Endothelial cell of umbilical vein (primary cell): Measurements from ENCODE around the gene GLB1L2. TPM values are rescaled to one million over a fixed set of nuclear protein-coding genes. Genes with fewer than 3 reads are reported as not detected.

Experiments used
- BruUV-seq: library from RNA; stranded (reverse); fragments of 400-500 nt; replicated peaks from 2 replicates; lab custom pipeline; 2021; lab: Mats Ljungman, UMichigan
- CTCF ChIA-PET: fragments of 300-600, 350-600 bp; sonication (Branson Sonifier 250); formaldehyde crosslinking; loops from one replicate; lab custom pipeline; 2021; ENCODE audit warnings: antibody characterized with exemption, inconsistent platforms; lab: Charles Lee
- POLR2A ChIA-PET: fragments of 300-600, 350-600 bp; sonication (Branson Sonifier 250); formaldehyde crosslinking; loops from one replicate; lab custom pipeline; 2021; ENCODE audit warnings: antibody characterized with exemption, inconsistent platforms; lab: Charles Lee
- DNase-seq: peaks from one replicate; pipeline ENCODE4 v3.0.0-alpha.2; 2011; ENCODE audit warnings: low read depth, low spot score
- FAIRE-seq: peaks from 2 replicates; lab custom pipeline; 2011; peaks lifted over from hg19 to GRCh38; lab: Jason Lieb, UNC
- H2AFZ ChIP-seq: 2 replicates; pipeline ENCODE4 v1.6.0; 2012; ENCODE audit warnings: low read depth, low read length, control low read depth, inconsistent platforms
- H3K27ac ChIP-seq: 2 replicates; pipeline ENCODE4 v1.5.1; 2011; ENCODE audit warnings: low read depth, mild to moderate bottlenecking, control low read depth, low read length, moderate library complexity; ENCODE audit not compliant: insufficient read depth
- H3K27me3 ChIP-seq, 2 experiments: 2 replicates each; pipeline versions ENCODE4 v1.6.0 to v1.6.1; 2011; ENCODE audit warnings: low read length in 2 of 2, mixed read lengths in 1 of 2; ENCODE audit not compliant: control insufficient read depth in 2 of 2, insufficient read depth in 2 of 2
- H3K36me3 ChIP-seq, 2 experiments: 2 replicates in 1 of 2; 3 replicates in 1 of 2; pipeline ENCODE4 v1.5.1; 2011; ENCODE audit warnings: low read length in 2 of 2, mild to moderate bottlenecking in 1 of 2, moderate library complexity in 1 of 2; ENCODE audit not compliant: control insufficient read depth in 2 of 2, insufficient read depth in 2 of 2; ENCODE audit errors: extremely low read depth in 1 of 2
- H3K4me1 ChIP-seq: 3 replicates; pipeline ENCODE4 v1.5.1; 2011; ENCODE audit warnings: mild to moderate bottlenecking, low read length; ENCODE audit not compliant: control insufficient read depth, insufficient read depth; ENCODE audit errors: extremely low read depth
- H3K4me2 ChIP-seq: 2 replicates; pipeline ENCODE4 v1.6.1; 2011; ENCODE audit warnings: low read length, control low read depth, mixed read lengths; ENCODE audit not compliant: insufficient read depth
- H3K4me3 ChIP-seq, 3 experiments: fragments of 200-600 bp in 1 of 3; sonication (generic), shearing (Covaris generic) in 1 of 3; replicated peaks in 1 of 3; 2 replicates each; pipeline ENCODE4 v1.5.1; 2011 to 2016; ENCODE audit warnings: control low read depth in 3 of 3, low read length in 3 of 3, mild to moderate bottlenecking in 2 of 3, inconsistent platforms in 1 of 3, low read depth in 1 of 3, moderate library complexity in 1 of 3; ENCODE audit not compliant: insufficient read depth in 1 of 3
- H3K79me2 ChIP-seq: 2 replicates; pipeline ENCODE4 v1.6.0; 2012; ENCODE audit warnings: low read length, inconsistent platforms; ENCODE audit not compliant: control insufficient read depth, insufficient read depth
- H3K9ac ChIP-seq: replicated peaks from 2 replicates; pipeline ENCODE3; 2011; ENCODE audit warnings: low read length, control low read depth; ENCODE audit not compliant: insufficient read depth; ENCODE audit errors: extremely low read depth
- H3K9me1 ChIP-seq: replicated peaks from 3 replicates; pipeline ENCODE4 v1.6.0; 2011; ENCODE audit warnings: mild to moderate bottlenecking, low read length; ENCODE audit not compliant: control insufficient read depth, insufficient read depth; ENCODE audit errors: extremely low read depth
- H3K9me3 ChIP-seq: replicated peaks from 2 replicates; pipeline ENCODE4 v1.5.1; 2012; ENCODE audit warnings: low read length, inconsistent platforms; ENCODE audit not compliant: control insufficient read depth, insufficient read depth
- H4K20me1 ChIP-seq: replicated peaks from 2 replicates; pipeline ENCODE3; 2011; ENCODE audit warnings: mild to moderate bottlenecking, low read length; ENCODE audit not compliant: control insufficient read depth, insufficient read depth; ENCODE audit errors: extremely low read depth
- CTCF ChIP-seq, 2 donors: IDR thresholded peaks; 1 replicate in 1 of 2; 2 replicates in 1 of 2; pipeline ENCODE4 v1.5.1; 2011; ENCODE audit warnings: low read length in 2 of 2, mild to moderate bottlenecking in 2 of 2, moderate library complexity in 2 of 2, control low read depth in 1 of 2, inconsistent platforms in 1 of 2, low read depth in 1 of 2; ENCODE audit not compliant: insufficient read depth in 1 of 2; ENCODE audit errors: extremely low read depth in 1 of 2
- EZH2 ChIP-seq: IDR thresholded peaks from 2 replicates; pipeline ENCODE4 v1.6.1; 2012; ENCODE audit warnings: borderline replicate concordance, low read depth, mild to moderate bottlenecking, moderate library complexity, low read length, inconsistent platforms; ENCODE audit not compliant: severe bottlenecking
- FOS ChIP-seq: IDR thresholded peaks from 2 replicates; pipeline ENCODE4 v1.6.1; 2011; ENCODE audit warnings: mild to moderate bottlenecking, low read length, moderate library complexity, borderline replicate concordance; ENCODE audit not compliant: insufficient read depth
- GATA2 ChIP-seq: IDR thresholded peaks from 2 replicates; pipeline ENCODE4 v1.7.0; 2011; ENCODE audit warnings: low read depth, mild to moderate bottlenecking, moderate library complexity, mixed read lengths, low read length; ENCODE audit not compliant: insufficient read length, insufficient read depth
- JUN ChIP-seq: IDR thresholded peaks from 2 replicates; pipeline ENCODE4 v1.6.1; 2011; ENCODE audit warnings: borderline replicate concordance, low read depth; ENCODE audit not compliant: insufficient read length, insufficient read depth
- MAX ChIP-seq: IDR thresholded peaks from 2 replicates; pipeline ENCODE4 v1.6.1; 2011; ENCODE audit not compliant: insufficient read depth, insufficient read length
- MYC ChIP-seq: IDR thresholded peaks from one replicate; pipeline ENCODE4 v1.6.1; 2011; ENCODE audit warnings: mild to moderate bottlenecking, low read depth, low read length
- POLR2A ChIP-seq: IDR thresholded peaks from 2 replicates; pipeline ENCODE4 v1.6.1; 2012; ENCODE audit warnings: low read depth, mild to moderate bottlenecking, control low read depth, low read length
- POLR2AphosphoS5 ChIP-seq: IDR thresholded peaks from 2 replicates; pipeline ENCODE4 v1.6.1; 2012; ENCODE audit warnings: low read depth, mild to moderate bottlenecking, control low read depth, low read length, moderate library complexity; ENCODE audit not compliant: insufficient read depth
- dilution Hi-C: fragments of 300-500 bp; cut with MboI; formaldehyde crosslinking; loops from one replicate; pipeline ENCODE4 v1.15.0; 2019; ENCODE audit warnings: low sequenced_read_pairs; ENCODE audit not compliant: extremely low pct_ligation_motif_present
- intact Hi-C: fragments of 100-400 bp; cut with micrococcal nuclease; formaldehyde crosslinking; loops from one replicate; pipeline ENCODE4 v1.10.0; 2022
- polyA plus RNA-seq, 4 experiments: library from polyadenylated mRNA; depleted of rRNA in 3 of 4; stranded (reverse) in 3 of 4; unstranded in 1 of 4; fragments of >200 nt; gene quantifications; 2 replicates each; pipeline versions ENCODE4 v1.2.1 to v1.2.3, GENCODE V29; 2011 to 2012; ENCODE audit warnings: missing spikeins in 1 of 4
- total RNA-seq: library from RNA; stranded (reverse); gene quantifications from 2 replicates; pipeline ENCODE4 v1.2.3, GENCODE V29; 2021

Gene GLB1L2
- total and polyA plus RNA-seq, 2 donors (not counting 3 experiments of a cell fraction or from before 2014, with no cell fraction given) = 0.55 to 0.59 TPM

- DNase-seq (no peak), FAIRE-seq (no peak)
- dilution Hi-C loops = no loop called here
- H3K9me1 ChIP-seq = no peaks in the 10 kb centered on the region
- intact Hi-C loops = no loop called here
- no peaks in the 10 kb centered on the region for H4K20me1 ChIP-seq
- ChIA-PET CTCF (no interaction called here), POLR2A (no interaction called here)
- H3K9me3 ChIP-seq = no peaks in the 10 kb centered on the region
- BruUV-seq = no TSS peak
- H3K4me1 ChIP-seq = no peaks in the 10 kb centered on the region
- no peaks in the 10 kb centered on the region for H3K27me3 ChIP-seq
- H3K4me3 ChIP-seq = no peak overlapping the region
- no peak overlapping the region for H3K27ac ChIP-seq
- no peak overlapping the region for H3K4me2 ChIP-seq
- H3K79me2 ChIP-seq = no peaks in the 10 kb centered on the region
- H2AFZ ChIP-seq = no peak overlapping the region
- no peak for TF ChIP-seq POLR2A
- no peak for TF ChIP-seq JUN
- no peak for TF ChIP-seq POLR2AphosphoS5
- TF ChIP-seq GATA2 = no peak
- no peak for TF ChIP-seq MAX
- no peak for TF ChIP-seq EZH2
- TF ChIP-seq MYC = no peak
- TF ChIP-seq FOS = no peak
- no peak for TF ChIP-seq CTCF (IDR thresholded peaks at IDR 0.05; ENCODE audit: extremely low read depth in 1 of 2, insufficient read depth in 1 of 2, low read depth in 1 of 2, low read length in 2 of 2)
- no peak overlapping the region for H3K9ac ChIP-seq
- no peaks in the 10 kb centered on the region for H3K36me3 ChIP-seq
Observed at GRCh38 chr11:134350381-134350780, 18.6 kb downstream of the GLB1L2 start.
